Measurements from ENCODE around the gene GPR155. TPM values are rescaled to one million over a fixed set of nuclear protein-coding genes. Genes with fewer than 3 reads are reported as not detected.

Gene GPR155
- polyA plus RNA-seq, 1 donor from 2014 or later = 5.7 TPM

GRCh38 chr2:174385201-174385600, 101.6 kb downstream of the GPR155 start:
- no peak for TF ChIP-seq TAF1 (IDR thresholded peaks at IDR 0.05; ENCODE audit: low read depth)
- no peak for TF ChIP-seq EZH2 (IDR thresholded peaks at IDR 0.05; ENCODE audit: borderline replicate concordance, insufficient read depth, low read length, poor library complexity, severe bottlenecking)
- no peak for TF ChIP-seq MXI1 (conservative IDR thresholded peaks at IDR 0.05; ENCODE audit: poor library complexity, severe bottlenecking)
- no peak for TF ChIP-seq CTCF (IDR thresholded peaks at IDR 0.05; ENCODE audit: poor library complexity, severe bottlenecking)
- TF ChIP-seq RAD21 (conservative IDR thresholded peaks at IDR 0.05) = no peak
- no peak for TF ChIP-seq POLR2AphosphoS5 (IDR thresholded peaks at IDR 0.05)
- TF ChIP-seq EP300 (conservative IDR thresholded peaks at IDR 0.05; ENCODE audit: poor library complexity, severe bottlenecking) = no peak
- TF ChIP-seq REST (IDR thresholded peaks at IDR 0.05; ENCODE audit: borderline replicate concordance) = no peak
- TF ChIP-seq SMC3 (conservative IDR thresholded peaks at IDR 0.05; ENCODE audit: poor library complexity) = no peak
- no peaks in the 10 kb centered on the region for H3K36me3 ChIP-seq (ENCODE audit: insufficient read depth, low read length)
- no peak overlapping the region for H3K27ac ChIP-seq (ENCODE audit: low read length)
- no peak overlapping the region for H3K4me3 ChIP-seq (ENCODE audit: low read length)
- peaks cover 6% of the 10 kb centered on the region for H3K79me2 ChIP-seq (replicated peaks; ENCODE audit: insufficient read depth, low read length)
- H3K4me2 ChIP-seq (ENCODE audit: low read length) = no peak overlapping the region
- no peaks in the 10 kb centered on the region for H3K9me3 ChIP-seq (ENCODE audit: low read length)
- H4K20me1 ChIP-seq (ENCODE audit: insufficient read depth) = no peaks in the 10 kb centered on the region
- no peaks in the 10 kb centered on the region for H3K9me2 ChIP-seq (ENCODE audit: insufficient read depth, low read length)
- no peak overlapping the region for H2AFZ ChIP-seq (ENCODE audit: low read depth, low read length)
- no peaks in the 10 kb centered on the region for H3K27me3 ChIP-seq (ENCODE audit: insufficient read depth, low read depth, low read length)
- no peak overlapping the region for H3K9ac ChIP-seq (ENCODE audit: low read length)
- H3F3A ChIP-seq (ENCODE audit: insufficient read depth, low read length, poor library complexity, severe bottlenecking) = no peaks in the 10 kb centered on the region

GRCh38 chr2:174383796-174384195, 103.0 kb downstream of the GPR155 start:
- TF ChIP-seq EZH2 (IDR thresholded peaks at IDR 0.05; ENCODE audit: borderline replicate concordance, insufficient read depth, low read length, poor library complexity, severe bottlenecking) = no peak
- TF ChIP-seq TAF1 (IDR thresholded peaks at IDR 0.05; ENCODE audit: low read depth) = no peak
- TF ChIP-seq MXI1 (conservative IDR thresholded peaks at IDR 0.05; ENCODE audit: poor library complexity, severe bottlenecking) = no peak
- no peak for TF ChIP-seq EP300 (conservative IDR thresholded peaks at IDR 0.05; ENCODE audit: poor library complexity, severe bottlenecking)
- no peak for TF ChIP-seq CTCF (IDR thresholded peaks at IDR 0.05; ENCODE audit: poor library complexity, severe bottlenecking)
- no peak for TF ChIP-seq POLR2AphosphoS5 (IDR thresholded peaks at IDR 0.05)
- no peak for TF ChIP-seq SMC3 (conservative IDR thresholded peaks at IDR 0.05; ENCODE audit: poor library complexity)
- TF ChIP-seq RAD21 (conservative IDR thresholded peaks at IDR 0.05) = no peak
- TF ChIP-seq REST (IDR thresholded peaks at IDR 0.05; ENCODE audit: borderline replicate concordance) = no peak
- Histone ChIP-seq H3K27ac (ENCODE audit: low read length) (no peak overlapping the region), H3F3A (ENCODE audit: insufficient read depth, low read length, poor library complexity, severe bottlenecking) (no peaks in the 10 kb centered on the region), H3K9ac (ENCODE audit: low read length) (no peak overlapping the region), H4K20me1 (ENCODE audit: insufficient read depth) (no peaks in the 10 kb centered on the region), H2AFZ (ENCODE audit: low read depth, low read length) (no peak overlapping the region), H3K27me3 (ENCODE audit: insufficient read depth, low read depth, low read length) (no peaks in the 10 kb centered on the region), H3K36me3 (ENCODE audit: insufficient read depth, low read length) (no peaks in the 10 kb centered on the region), H3K9me3 (ENCODE audit: low read length) (no peaks in the 10 kb centered on the region), H3K4me3 (ENCODE audit: low read length) (no peak overlapping the region), H3K4me2 (ENCODE audit: low read length) (no peak overlapping the region), H3K9me2 (ENCODE audit: insufficient read depth, low read length) (no peaks in the 10 kb centered on the region), H3K79me2 (replicated peaks; ENCODE audit: insufficient read depth, low read length) (peaks cover 6% of the 10 kb centered on the region)

Data from neural cell (in vitro differentiated cells).